Choroid plexus epithelial cell (primary cell): Measurements from ENCODE around the gene DNAJC30.

Experiments used
- DNase-seq: peaks from one replicate; pipeline ENCODE4 v3.0.0-alpha.2; 2010; ENCODE audit warnings: low read depth
- H3K4me3 ChIP-seq: 2 replicates; pipeline ENCODE4 v1.5.1; 2011; ENCODE audit warnings: low read depth, mild to moderate bottlenecking, control low read depth, low read length, moderate library complexity
- CTCF ChIP-seq: conservative IDR thresholded peaks from 2 replicates; pipeline ENCODE4 v1.5.1; 2011; ENCODE audit warnings: low read depth, mild to moderate bottlenecking, control low read depth, inconsistent platforms, low read length, moderate library complexity

The DNAJC30 gene

GRCh38 chr7:73702226-73702625 lies 19.0 kb upstream of the DNAJC30 start:
- H3K4me3 ChIP-seq, result no peak overlapping the region
- no peak for TF ChIP-seq CTCF
- no peak for DNase-seq

GRCh38 chr7:73701357-73701995 lies 18.2 kb upstream of the DNAJC30 start:
- peak; percentile 72 for DNase-seq
- TF ChIP-seq CTCF, result peak; percentile 66

GRCh38 chr7:73700581-73701134 lies 17.4 kb upstream of the DNAJC30 start:
- no peak overlapping the region for H3K4me3 ChIP-seq
- no peak for TF ChIP-seq CTCF
- DNase-seq, result no peak

More at GRCh38 chr7:73701357-73701995, 18.2 kb upstream of the DNAJC30 start:
- no peak overlapping the region for H3K4me3 ChIP-seq

GRCh38 chr7:73700069-73700423 lies 16.8 kb upstream of the DNAJC30 start:
- DNase-seq, result no peak
- no peak for TF ChIP-seq CTCF

GRCh38 chr7:73699370-73700068 lies 16.3 kb upstream of the DNAJC30 start:
- no peak overlapping the region for H3K4me3 ChIP-seq
- no peak for DNase-seq
- no peak for TF ChIP-seq CTCF

More at GRCh38 chr7:73700069-73700423, 16.8 kb upstream of the DNAJC30 start:
- no peak overlapping the region for H3K4me3 ChIP-seq

- no peak overlapping the region for H3K4me3 ChIP-seq
- no peak for TF ChIP-seq CTCF
- no peak for DNase-seq
Measured at GRCh38 chr7:73698410-73698809, 15.2 kb upstream of the DNAJC30 start.
